Activated T-cell treated with anti-CD3 and anti-CD28 coated beads, Interleukin-2, amount 50 U/mL, for 48 hours (primary cell): Measurements from ENCODE around the gene TMEM190.

ENCODE experiments used
- DNase-seq, 2 experiments: peaks; one replicate each; pipeline ENCODE4 v3.0.0-alpha.2; 2020

TMEM190 gene

GRCh38 chr19:55424518-55424917, 47.9 kb downstream of the TMEM190 start:
- no peak for DNase-seq

DNA sequence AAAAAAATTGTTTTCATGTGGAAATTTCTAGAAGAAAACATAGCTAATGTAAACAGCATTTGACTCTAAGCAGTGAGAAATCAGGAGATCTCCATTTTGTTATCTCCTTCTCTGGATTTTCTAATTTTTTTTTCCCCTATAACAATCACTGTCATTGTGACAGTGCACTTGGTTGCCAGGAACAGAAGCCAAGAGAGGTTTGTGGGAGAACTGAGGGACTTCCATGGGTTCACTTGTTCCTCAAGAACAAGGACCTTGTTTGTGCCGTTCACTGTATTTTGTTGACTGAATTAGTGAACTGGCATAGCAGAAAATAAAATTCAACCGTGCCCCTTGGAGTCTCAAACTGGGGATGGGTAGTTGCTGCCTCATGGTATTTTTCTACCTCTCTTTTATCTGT, 49.4 kb downstream of the TMEM190 start:
- DNase-seq: no peak
